Neural crest cell (in vitro differentiated cells): ENCODE measurements around the gene KRT83. TPM values are rescaled to one million over a fixed set of nuclear protein-coding genes. Genes with fewer than 3 reads are reported as not detected.

ENCODE experiments used
- DNase-seq: peaks from one replicate; pipeline ENCODE4 v3.0.0; 2021; ENCODE audit warnings: low read depth, mixed read lengths, low spot score
- H3K27ac Mint-ChIP-seq: one replicate; pipeline ENCODE4 v1.8.0; 2021; ENCODE audit warnings: mild to moderate bottlenecking, mixed read lengths; ENCODE audit not compliant: unreplicated experiment
- H3K27me3 Mint-ChIP-seq: 2 replicates; pipeline ENCODE4 v1.8.0; 2021; ENCODE audit warnings: low read depth, mild to moderate bottlenecking, mixed read lengths
- H3K36me3 Mint-ChIP-seq: 2 replicates; pipeline ENCODE4 v1.8.0; 2021; ENCODE audit warnings: low read depth, mild to moderate bottlenecking, mixed read lengths
- H3K4me1 Mint-ChIP-seq: 2 replicates; pipeline ENCODE4 v1.8.0; 2021; ENCODE audit warnings: mixed read lengths
- H3K4me3 Mint-ChIP-seq: one replicate; pipeline ENCODE4 v1.8.0; 2021; ENCODE audit warnings: mild to moderate bottlenecking, mixed read lengths
- H3K9me3 Mint-ChIP-seq: 2 replicates; pipeline ENCODE4 v1.8.0; 2021; ENCODE audit warnings: mixed read lengths
- CTCF ChIP-seq: fragments of 200-600 bp; sonication (generic); conservative IDR thresholded peaks from 2 replicates; pipeline ENCODE4 v1.5.0; 2021; ENCODE audit warnings: antibody characterized with exemption, mild to moderate bottlenecking
- total RNA-seq: library from RNA; stranded (reverse); gene quantifications from 2 replicates; pipeline ENCODE4 v1.2.1, GENCODE V29; 2021

KRT83 gene
- total RNA-seq, 1 donor from 2014 or later: not detected

- H3K4me1 Mint-ChIP-seq: no peaks in the 10 kb centered on the region
- DNase-seq: no peak
Measured at GRCh38 chr12:52342781-52343490, 21.7 kb upstream of the KRT83 start.

GRCh38 chr12:52341066-52341580, 19.9 kb upstream of the KRT83 start:
- no peak overlapping the region for H3K4me3 Mint-ChIP-seq
- DNase-seq: no peak
- no peak overlapping the region for H3K27ac Mint-ChIP-seq
- H3K27me3 Mint-ChIP-seq: no peaks in the 10 kb centered on the region
- H3K9me3 Mint-ChIP-seq: no peaks in the 10 kb centered on the region
- H3K36me3 Mint-ChIP-seq: no peaks in the 10 kb centered on the region
- no peaks in the 10 kb centered on the region for H3K4me1 Mint-ChIP-seq
- TF ChIP-seq CTCF: no peak

More at GRCh38 chr12:52342781-52343490, 21.7 kb upstream of the KRT83 start:
- no peak overlapping the region for H3K27ac Mint-ChIP-seq
- no peak overlapping the region for H3K4me3 Mint-ChIP-seq
- no peaks in the 10 kb centered on the region for H3K36me3 Mint-ChIP-seq
- TF ChIP-seq CTCF: no peak
- H3K9me3 Mint-ChIP-seq: no peaks in the 10 kb centered on the region
- peaks cover 2% of the 10 kb centered on the region for H3K27me3 Mint-ChIP-seq

GRCh38 chr12:52338241-52338960, 17.2 kb upstream of the KRT83 start:
- H3K4me1 Mint-ChIP-seq: no peaks in the 10 kb centered on the region
- H3K36me3 Mint-ChIP-seq: no peaks in the 10 kb centered on the region
- H3K9me3 Mint-ChIP-seq: no peaks in the 10 kb centered on the region
- no peaks in the 10 kb centered on the region for H3K27me3 Mint-ChIP-seq
- no peak overlapping the region for H3K27ac Mint-ChIP-seq
- no peak overlapping the region for H3K4me3 Mint-ChIP-seq
- no peak for DNase-seq
- TF ChIP-seq CTCF: no peak

GRCh38 chr12:52337054-52337453, 15.9 kb upstream of the KRT83 start:
- H3K4me1 Mint-ChIP-seq: no peaks in the 10 kb centered on the region
- H3K9me3 Mint-ChIP-seq: no peaks in the 10 kb centered on the region
- no peak overlapping the region for H3K27ac Mint-ChIP-seq
- DNase-seq: no peak
- no peak for TF ChIP-seq CTCF
- H3K4me3 Mint-ChIP-seq: no peak overlapping the region
- peaks cover 2% of the 10 kb centered on the region for H3K27me3 Mint-ChIP-seq
- H3K36me3 Mint-ChIP-seq: no peaks in the 10 kb centered on the region

- H3K9me3 Mint-ChIP-seq: no peaks in the 10 kb centered on the region
Measured at GRCh38 chr12:52336641-52337040, 15.4 kb upstream of the KRT83 start.

More at GRCh38 chr12:52336641-52337040, 15.4 kb upstream of the KRT83 start:
- Mint-ChIP-seq H3K4me1 (no peaks in the 10 kb centered on the region), H3K27ac (no peak overlapping the region), H3K27me3 (peaks cover 2% of the 10 kb centered on the region), H3K36me3 (no peaks in the 10 kb centered on the region), H3K4me3 (no peak overlapping the region)
- TF ChIP-seq CTCF: no peak
- DNase-seq: no peak
